Measurements from ENCODE around the gene ZNF827.
"Not testable (repeated sequence)": the region's sequence is repeated elsewhere in the genome, so short reads cannot be mapped to it uniquely, and the experiment has no call there.

Gene ZNF827

DNA sequence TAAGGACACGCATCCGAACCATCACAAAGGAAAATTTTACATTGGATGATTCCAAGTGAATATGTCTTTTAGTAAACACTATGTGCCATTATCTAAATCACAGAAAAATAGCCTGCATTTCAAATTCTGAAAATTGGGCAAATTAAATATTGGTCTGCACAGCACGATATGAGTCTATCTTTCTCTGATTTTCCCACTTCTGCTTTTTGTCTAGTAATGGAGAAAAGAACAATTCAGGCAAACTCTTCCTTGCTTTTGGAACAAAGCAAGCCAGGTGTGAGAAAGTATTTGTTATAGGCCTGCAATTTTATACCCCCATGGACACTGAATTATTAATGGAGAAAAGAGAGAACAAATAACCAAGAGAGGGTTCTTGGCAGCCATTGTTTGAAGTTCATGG is 97.8 kb downstream of the ZNF827 start:
- DNase-seq (ENCODE audit: low read depth): no peak
- TF ChIP-seq, protein P1, sequence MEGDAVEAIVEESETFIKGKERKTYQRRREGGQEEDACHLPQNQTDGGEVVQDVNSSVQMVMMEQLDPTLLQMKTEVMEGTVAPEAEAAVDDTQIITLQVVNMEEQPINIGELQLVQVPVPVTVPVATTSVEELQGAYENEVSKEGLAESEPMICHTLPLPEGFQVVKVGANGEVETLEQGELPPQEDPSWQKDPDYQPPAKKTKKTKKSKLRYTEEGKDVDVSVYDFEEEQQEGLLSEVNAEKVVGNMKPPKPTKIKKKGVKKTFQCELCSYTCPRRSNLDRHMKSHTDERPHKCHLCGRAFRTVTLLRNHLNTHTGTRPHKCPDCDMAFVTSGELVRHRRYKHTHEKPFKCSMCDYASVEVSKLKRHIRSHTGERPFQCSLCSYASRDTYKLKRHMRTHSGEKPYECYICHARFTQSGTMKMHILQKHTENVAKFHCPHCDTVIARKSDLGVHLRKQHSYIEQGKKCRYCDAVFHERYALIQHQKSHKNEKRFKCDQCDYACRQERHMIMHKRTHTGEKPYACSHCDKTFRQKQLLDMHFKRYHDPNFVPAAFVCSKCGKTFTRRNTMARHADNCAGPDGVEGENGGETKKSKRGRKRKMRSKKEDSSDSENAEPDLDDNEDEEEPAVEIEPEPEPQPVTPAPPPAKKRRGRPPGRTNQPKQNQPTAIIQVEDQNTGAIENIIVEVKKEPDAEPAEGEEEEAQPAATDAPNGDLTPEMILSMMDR (IDR thresholded peaks at IDR 0.05; ENCODE audit: control insufficient read depth, insufficient read depth, low read depth, low read length, missing control alignments): no peak
- H3K4me3 ChIP-seq (ENCODE audit: control insufficient read depth, low read depth, low read length): no peak overlapping the region

DNA sequence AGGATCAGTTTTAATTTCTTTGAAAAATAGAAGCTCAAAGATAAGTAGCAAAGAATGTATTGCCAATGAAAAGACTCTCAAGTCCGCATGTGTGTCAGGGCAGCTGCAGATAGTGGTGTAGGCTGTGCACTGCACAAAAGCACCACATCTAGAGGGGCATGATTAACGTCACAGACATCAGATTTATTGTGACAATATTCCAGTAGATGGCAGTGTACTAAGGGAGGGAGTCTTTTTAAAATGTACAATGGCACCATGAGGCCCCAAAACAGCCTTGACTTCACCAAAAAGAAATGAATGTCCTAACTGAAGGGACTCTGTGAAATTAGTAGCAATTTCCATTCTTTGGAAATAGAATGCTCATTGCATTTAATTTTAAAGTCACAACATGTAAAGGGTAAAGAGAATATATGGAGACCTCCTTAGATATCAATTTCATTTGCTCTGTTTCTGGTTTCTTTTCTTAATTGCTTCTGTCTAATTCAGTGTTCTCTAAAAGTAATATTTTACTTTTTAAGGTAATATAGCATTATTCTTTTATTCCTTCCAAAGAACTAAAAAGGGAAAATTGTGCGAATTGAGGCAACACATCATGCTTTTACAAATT is 98.4 kb downstream of the ZNF827 start:
- no peak overlapping the region for H3K4me3 ChIP-seq (ENCODE audit: control insufficient read depth, low read depth, low read length)
- TF ChIP-seq, protein P1 (IDR thresholded peaks at IDR 0.05; ENCODE audit: control insufficient read depth, insufficient read depth, low read depth, low read length, missing control alignments): peak; percentile 50
- DNase-seq (ENCODE audit: low read depth): no peak

DNA sequence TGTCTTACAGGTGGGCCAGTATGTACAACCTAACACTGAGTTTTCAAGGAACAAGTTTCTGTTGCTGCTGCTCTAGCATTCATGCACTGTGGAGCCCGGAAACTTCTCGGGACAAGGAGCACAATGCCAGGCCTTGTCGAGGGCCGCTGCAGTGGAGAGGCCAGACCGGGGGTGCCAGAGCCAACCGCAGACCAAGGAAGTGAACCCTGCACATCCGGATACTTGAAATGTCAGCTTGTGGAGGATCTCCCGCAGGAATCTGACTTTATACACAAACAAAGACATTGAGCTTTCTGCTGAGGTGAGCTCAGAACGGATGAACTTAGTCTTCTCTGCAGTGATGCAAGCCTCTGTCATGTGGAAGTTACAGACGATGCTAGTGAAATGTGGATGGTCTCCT is 99.5 kb downstream of the ZNF827 start:
- DNase-seq (ENCODE audit: low read depth): no peak
- TF ChIP-seq, protein P1 (IDR thresholded peaks at IDR 0.05; ENCODE audit: control insufficient read depth, insufficient read depth, low read depth, low read length, missing control alignments): no peak
- H3K4me3 ChIP-seq (ENCODE audit: control insufficient read depth, low read depth, low read length): no peak overlapping the region

DNA sequence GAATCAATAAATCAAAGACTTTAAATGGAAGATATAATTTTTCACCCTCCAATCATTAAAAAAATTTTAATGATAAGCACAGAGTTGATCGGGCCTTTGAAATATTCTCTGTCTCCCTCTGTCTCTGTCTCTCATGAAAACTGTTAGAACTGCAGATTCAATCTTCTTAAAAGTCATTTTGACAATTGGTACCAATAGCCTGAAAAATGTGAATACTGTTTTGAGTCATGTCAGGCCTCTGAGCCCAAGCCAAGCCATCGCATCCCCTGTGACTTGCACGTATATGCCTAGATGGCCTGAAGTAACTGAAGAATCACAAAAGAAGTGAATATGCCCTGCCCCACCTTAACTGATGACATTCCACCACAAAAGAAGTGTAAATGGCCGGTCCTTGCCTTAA is 106.2 kb downstream of the ZNF827 start:
- not testable (repeated sequence) for H3K4me3 ChIP-seq (ENCODE audit: control insufficient read depth, low read depth, low read length); DNase-seq (ENCODE audit: low read depth)

DNA sequence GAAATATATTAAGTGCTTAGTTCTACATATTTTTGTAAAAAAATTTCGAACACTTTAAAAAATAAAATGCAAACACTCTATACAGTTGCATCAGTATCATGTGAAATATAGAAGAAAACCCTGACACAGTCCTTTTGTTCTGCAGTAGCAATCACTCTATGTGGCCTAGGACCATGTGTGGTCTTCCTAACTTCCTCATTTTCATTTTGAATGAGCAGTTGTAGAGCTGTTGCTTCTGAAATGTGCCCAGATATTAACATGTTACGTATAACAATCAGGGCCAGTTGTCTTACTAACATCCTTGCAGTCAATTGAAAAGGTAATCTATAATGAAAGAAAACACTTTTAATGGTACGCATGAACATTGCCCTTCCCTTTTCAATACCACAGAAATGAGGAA is 107.9 kb downstream of the ZNF827 start:
- TF ChIP-seq, protein P1 (IDR thresholded peaks at IDR 0.05; ENCODE audit: control insufficient read depth, insufficient read depth, low read depth, low read length, missing control alignments): no peak
- no peak for DNase-seq (ENCODE audit: low read depth)
- no peak overlapping the region for H3K4me3 ChIP-seq (ENCODE audit: control insufficient read depth, low read depth, low read length)

DNA sequence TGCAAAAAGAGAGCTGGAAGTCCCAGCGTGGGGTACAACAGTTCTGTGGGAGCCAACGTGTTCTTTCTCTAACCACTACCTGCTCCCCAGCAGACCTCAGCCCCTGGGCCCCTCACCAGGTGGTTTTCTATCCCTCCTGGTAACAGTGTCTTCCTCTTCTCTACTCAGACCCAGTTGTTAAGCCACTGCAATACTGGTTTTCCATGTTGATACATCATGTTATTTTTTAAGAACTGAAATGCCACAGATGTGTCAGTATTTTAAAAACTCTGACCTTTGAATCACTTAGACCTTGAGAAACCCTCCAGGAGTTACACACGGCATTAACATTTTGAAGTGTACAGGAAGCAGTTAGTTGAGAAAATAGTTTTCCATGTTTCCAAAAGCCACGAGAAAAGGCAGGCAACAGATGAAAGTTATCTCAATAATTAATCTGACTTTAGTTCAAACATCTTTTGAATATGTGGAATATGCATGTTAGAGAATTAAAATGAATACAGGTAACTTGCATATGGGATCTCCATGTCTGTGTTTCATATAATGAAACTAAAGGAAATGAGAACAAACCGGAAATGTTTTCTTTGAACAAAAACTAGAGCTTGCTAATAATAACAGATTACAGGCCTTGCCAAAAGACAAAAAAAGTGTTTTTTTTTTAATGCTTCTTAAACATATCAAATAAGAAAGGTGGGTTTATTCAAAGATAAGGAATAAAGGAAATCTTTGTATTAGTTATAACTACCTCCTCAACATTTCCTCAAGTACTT is 108.8 kb downstream of the ZNF827 start:
- no peak overlapping the region for H3K4me3 ChIP-seq (ENCODE audit: control insufficient read depth, low read depth, low read length)
- TF ChIP-seq, protein P1 (IDR thresholded peaks at IDR 0.05; ENCODE audit: control insufficient read depth, insufficient read depth, low read depth, low read length, missing control alignments): no peak
- no peak for DNase-seq (ENCODE audit: low read depth)

DNA sequence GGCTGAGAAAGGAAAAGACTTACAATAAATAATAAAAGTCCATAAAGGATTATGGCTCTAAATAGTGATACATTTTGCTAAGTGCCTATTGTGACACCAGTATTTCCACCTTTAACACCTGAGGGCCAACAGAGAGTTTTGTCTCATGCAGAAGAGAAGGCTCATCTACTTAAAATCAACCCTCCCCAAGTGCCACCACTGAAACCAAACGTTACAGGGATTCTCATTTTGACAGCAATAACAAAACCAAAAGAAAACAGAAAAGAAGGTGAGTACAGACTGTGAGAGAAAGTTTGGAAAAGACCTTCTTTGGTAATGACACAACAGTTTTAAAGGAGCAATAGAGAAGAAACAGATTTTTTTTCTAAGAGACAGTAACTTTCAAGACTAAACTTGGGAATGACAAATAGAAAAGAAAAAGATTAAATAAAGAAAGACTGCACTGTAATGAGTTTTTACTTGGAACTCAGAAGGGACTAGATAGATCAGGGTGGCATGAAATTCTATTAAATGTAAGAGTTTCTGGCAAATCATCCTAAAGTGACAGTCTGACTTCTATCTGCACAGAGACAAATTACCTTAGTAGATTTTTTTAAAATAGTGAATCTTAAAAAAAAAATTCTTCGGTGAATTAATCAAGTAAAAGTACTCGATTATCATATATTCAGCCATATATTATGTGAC is 109.7 kb downstream of the ZNF827 start:
- TF ChIP-seq, protein P1 (IDR thresholded peaks at IDR 0.05; ENCODE audit: control insufficient read depth, insufficient read depth, low read depth, low read length, missing control alignments): no peak
- no peak for DNase-seq (ENCODE audit: low read depth)
- H3K4me3 ChIP-seq (ENCODE audit: control insufficient read depth, low read depth, low read length): no peak overlapping the region

Data from AG09309 (cell line).